K562 (cell line): ENCODE data around the gene AOC3. TPM values are rescaled to one million over a fixed set of nuclear protein-coding genes. Genes with fewer than 3 reads are reported as not detected.

ENCODE experiments used
- CUX1 ChIP-seq: fragments of 200-800 bp; sonication (Bioruptor generic); IDR thresholded peaks from 2 replicates; pipeline ENCODE4 v1.6.1; 2016; ENCODE audit warnings: missing genetic modification characterization, missing compliant biosample characterization
- EGR1 ChIP-seq: fragments of 450-650 bp; conservative IDR thresholded peaks from 2 replicates; pipeline ENCODE4 v1.6.1; 2017; ENCODE audit warnings: mild to moderate bottlenecking
- TCF7 ChIP-seq: sonication (generic); IDR thresholded peaks from 2 replicates; pipeline ENCODE4 v1.6.1; 2016; ENCODE audit warnings: antibody characterized with exemption, borderline replicate concordance
- ZNF146 ChIP-seq: IDR thresholded peaks from one replicate; pipeline ENCODE4 v1.6.1; 2018; ENCODE audit warnings: missing compliant biosample characterization; ENCODE audit not compliant: unreplicated experiment
- polyA plus RNA-seq, 8 experiments: library from polyadenylated mRNA; depleted of rRNA in 4 of 8; stranded (reverse) in 5 of 8; unstranded in 3 of 8; fragments of >200 nt; fragmentation: Nextera tagmentation in 2 of 8; fragmentation: Illumina TruSeq in 1 of 8; extraction: Ambion mirVana in 2 of 8; extraction: Trizol in 1 of 8; gene quantifications; 2 replicates each; pipeline versions ENCODE4 v1.2.1 to v1.2.3, GENCODE V29; 2011 to 2014; ENCODE audit warnings: inconsistent platforms in 1 of 8, missing spikeins in 1 of 8
- total RNA-seq, 7 experiments: library from RNA; depleted of rRNA in 6 of 7; stranded (reverse); fragments of >200 nt in 6 of 7; fragmentation: Illumina TruSeq in 2 of 7; extraction: Trizol in 2 of 7; gene quantifications; 2 replicates each; pipeline versions ENCODE4 v1.2.1 to v1.2.3, GENCODE V29; 2011 to 2021; ENCODE audit warnings: low replicate concordance in 1 of 7
- TF ChIP-seq, protein P1 (sequence below): fragments of 250-450 bp; sonication (Bioruptor Pico); IDR thresholded peaks from 2 replicates; pipeline ENCODE4 v1.5.0; 2021

Gene AOC3
- total and polyA plus RNA-seq, 9 of the 15 experiments (the other 6 are each of a cell fraction or from before 2014, with no cell fraction given), result 0.09 to 0.42 (median 0.22) TPM; not detected in 3

DNA sequence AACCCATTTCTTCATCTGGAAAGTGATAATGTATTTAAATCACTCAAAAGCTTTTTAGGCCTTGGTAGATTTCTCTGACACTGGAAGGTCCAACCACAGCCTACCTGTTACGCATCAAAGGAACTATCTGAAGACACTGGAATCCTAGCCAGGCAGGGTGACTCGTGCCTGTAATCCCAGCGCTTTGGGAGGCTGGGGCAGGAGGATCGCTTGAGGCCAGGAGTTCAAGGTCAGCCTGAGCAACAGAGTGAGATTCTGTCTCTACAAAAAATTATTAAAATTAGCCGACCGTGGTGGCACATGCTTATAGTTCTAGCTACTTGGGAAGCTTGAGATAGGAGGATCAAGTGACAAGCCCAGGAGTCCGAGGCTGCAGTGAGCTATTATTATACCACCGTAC is 31.2 kb downstream of the AOC3 start (continued):
- TF ChIP-seq CUX1 (CRISPR knock-in tag), result no peak
- TF ChIP-seq ZNF146 (CRISPR knock-in tag), result no peak
- TF ChIP-seq TCF7, result no peak
- TF ChIP-seq EGR1, result no peak
- TF ChIP-seq, protein P1, sequence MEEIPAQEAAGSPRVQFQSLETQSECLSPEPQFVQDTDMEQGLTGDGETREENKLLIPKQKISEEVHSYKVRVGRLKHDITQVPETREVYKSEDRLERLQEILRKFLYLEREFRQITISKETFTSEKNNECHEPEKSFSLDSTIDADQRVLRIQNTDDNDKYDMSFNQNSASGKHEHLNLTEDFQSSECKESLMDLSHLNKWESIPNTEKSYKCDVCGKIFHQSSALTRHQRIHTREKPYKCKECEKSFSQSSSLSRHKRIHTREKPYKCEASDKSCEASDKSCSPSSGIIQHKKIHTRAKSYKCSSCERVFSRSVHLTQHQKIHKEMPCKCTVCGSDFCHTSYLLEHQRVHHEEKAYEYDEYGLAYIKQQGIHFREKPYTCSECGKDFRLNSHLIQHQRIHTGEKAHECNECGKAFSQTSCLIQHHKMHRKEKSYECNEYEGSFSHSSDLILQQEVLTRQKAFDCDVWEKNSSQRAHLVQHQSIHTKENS, result no peak
